Measurements from ENCODE around the gene SEMA5A.

DNA sequence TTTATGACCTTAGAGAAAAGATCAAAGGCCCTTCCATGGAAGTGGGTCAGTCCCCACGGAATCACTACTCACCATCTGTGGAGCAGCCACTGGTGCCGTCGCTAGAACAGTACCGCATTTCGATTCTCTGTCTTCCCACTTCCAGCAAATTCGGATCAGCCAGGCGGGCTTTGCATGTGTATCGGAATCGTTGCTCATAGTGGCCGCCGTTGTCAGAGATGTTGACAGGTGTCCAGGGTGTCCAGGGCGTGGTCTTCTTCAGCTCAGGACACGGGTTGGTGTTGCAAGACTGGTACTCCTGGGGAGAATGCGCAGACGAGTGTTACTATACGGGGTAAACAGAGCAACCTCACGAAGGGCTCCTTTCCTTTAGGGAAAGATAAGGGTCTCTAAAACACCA is 479.5 kb downstream of the SEMA5A start:
- TF ChIP-seq, protein P1, sequence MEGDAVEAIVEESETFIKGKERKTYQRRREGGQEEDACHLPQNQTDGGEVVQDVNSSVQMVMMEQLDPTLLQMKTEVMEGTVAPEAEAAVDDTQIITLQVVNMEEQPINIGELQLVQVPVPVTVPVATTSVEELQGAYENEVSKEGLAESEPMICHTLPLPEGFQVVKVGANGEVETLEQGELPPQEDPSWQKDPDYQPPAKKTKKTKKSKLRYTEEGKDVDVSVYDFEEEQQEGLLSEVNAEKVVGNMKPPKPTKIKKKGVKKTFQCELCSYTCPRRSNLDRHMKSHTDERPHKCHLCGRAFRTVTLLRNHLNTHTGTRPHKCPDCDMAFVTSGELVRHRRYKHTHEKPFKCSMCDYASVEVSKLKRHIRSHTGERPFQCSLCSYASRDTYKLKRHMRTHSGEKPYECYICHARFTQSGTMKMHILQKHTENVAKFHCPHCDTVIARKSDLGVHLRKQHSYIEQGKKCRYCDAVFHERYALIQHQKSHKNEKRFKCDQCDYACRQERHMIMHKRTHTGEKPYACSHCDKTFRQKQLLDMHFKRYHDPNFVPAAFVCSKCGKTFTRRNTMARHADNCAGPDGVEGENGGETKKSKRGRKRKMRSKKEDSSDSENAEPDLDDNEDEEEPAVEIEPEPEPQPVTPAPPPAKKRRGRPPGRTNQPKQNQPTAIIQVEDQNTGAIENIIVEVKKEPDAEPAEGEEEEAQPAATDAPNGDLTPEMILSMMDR (IDR thresholded peaks at IDR 0.05): no peak
- TF ChIP-seq POLR2A (IDR thresholded peaks at IDR 0.05): no peak
